Measurements from ENCODE around the gene DNAAF1.
"Not testable (repeated sequence)": the region's sequence is repeated elsewhere in the genome, so short reads cannot be mapped to it uniquely, and the experiment has no call there.

Gene DNAAF1

DNA sequence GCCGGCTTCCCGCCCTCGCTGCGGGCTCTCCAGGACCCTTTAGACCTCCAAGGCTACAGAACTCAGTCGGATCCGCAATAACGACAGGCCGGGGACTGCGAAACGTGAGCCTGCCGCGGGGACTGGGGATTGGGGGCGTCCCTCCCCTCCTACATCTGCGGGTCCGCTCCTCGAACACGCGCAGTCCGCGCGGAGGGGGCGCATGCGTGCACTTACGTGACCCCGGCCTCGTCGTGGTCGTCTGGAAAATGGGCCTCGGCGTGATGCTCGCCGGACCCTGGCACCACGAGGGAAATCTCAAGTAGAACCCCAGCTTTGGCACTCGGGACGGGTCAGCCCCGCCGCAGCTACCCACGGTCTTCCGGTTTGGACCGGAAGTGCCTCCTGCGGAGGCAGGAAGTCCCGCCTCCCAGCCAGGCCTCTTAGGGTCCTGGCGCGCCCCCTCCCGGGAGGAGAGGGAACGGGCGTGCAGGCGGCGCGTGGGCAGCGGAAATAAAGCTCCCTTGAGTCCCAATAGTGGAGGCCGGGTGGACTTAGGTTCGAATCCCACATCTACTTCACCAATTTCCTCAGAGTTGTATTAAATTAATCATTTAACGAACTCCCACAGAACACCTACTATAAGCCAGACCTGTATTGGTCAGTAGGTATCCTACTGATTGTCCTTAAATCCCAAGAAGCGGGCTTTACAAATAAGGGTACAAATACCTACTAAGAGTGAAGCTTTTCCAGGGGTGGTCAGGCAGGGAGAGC is 41.8 kb downstream of the DNAAF1 start, which contains the start of gene TAF1C:
TSS of gene TAF1C (minus strand) at position 373 of the 753 bp plus-strand sequence. CDS start 2,069 bp downstream, outside the sequence.
- DNase-seq: peak; percentile 63 to 91

GRCh38 chr16:84190731-84191388 is 45.8 kb downstream of the DNAAF1 start, which contains the start of gene ADAD2:
TSS of gene ADAD2 (plus strand) at chr16:84191157. CDS start at chr16:84191231, 74 bp downstream.
- DNase-seq: no peak

GRCh38 chr16:84191466-84191865 is 46.4 kb downstream of the DNAAF1 start:
- no peak for DNase-seq

GRCh38 chr16:84193480-84193879 is 48.4 kb downstream of the DNAAF1 start:
- no peak for DNase-seq

DNA sequence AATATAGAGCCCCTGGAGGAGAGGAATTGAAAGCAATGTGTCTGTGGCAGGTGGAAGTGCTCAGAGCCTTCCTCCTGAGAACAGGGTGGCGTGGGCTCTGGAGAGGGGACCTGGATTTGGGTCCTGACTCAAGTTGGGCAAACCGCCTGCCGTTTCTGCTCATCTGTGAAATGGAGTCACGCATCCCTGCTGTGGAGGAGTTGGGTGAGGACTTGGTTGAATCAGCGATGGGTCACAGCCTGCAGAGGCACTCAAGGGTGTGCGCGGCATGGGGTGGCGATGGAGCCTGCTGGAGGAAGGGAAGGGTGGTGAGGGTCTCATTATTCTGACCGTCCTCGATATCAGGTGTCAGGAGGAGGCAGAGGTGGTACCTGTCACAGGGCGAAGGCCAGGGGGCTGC is 48.9 kb downstream of the DNAAF1 start:
- no peak for DNase-seq

DNA sequence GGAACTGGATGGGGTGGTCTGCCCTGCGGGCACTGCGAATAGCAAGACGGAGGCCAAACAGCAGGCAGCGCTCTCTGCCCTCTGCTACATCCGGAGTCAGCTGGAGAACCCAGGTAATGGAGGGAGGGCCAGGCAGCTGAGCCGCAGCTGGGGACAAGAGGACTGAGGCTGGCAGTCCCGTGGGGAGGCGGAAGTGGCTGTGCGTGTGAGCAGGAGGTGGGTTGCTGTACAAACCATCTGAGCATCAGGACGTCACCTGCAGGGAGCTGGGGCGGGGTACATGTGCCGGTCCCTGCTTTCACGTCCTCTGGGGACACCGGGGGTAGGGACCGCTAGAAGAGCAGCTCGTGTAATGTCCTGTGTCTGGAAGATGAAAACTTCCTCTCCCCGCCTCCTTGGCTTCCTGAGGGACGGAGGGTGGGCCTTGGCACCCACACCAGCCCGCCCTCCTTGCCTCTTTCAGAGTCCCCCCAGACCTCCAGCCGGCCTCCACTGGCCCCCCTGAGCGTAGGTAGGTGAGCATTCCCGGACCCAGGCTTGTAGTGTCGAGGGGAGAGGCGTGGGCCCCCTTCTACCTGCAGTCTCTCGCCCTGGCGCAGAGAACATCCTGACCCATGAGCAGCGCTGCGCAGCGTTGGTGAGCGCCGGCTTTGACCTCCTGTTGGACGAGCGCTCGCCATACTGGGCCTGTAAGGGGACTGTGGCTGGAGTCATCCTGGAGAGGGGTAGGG is 49.5 kb downstream of the DNAAF1 start:
- peak in 1 of 2 experiments; percentile 20 for DNase-seq

GRCh38 chr16:84195201-84196093 is 50.3 kb downstream of the DNAAF1 start:
- no peak for DNase-seq

GRCh38 chr16:84196101-84196500 is 51.0 kb downstream of the DNAAF1 start:
- no peak for DNase-seq

DNA sequence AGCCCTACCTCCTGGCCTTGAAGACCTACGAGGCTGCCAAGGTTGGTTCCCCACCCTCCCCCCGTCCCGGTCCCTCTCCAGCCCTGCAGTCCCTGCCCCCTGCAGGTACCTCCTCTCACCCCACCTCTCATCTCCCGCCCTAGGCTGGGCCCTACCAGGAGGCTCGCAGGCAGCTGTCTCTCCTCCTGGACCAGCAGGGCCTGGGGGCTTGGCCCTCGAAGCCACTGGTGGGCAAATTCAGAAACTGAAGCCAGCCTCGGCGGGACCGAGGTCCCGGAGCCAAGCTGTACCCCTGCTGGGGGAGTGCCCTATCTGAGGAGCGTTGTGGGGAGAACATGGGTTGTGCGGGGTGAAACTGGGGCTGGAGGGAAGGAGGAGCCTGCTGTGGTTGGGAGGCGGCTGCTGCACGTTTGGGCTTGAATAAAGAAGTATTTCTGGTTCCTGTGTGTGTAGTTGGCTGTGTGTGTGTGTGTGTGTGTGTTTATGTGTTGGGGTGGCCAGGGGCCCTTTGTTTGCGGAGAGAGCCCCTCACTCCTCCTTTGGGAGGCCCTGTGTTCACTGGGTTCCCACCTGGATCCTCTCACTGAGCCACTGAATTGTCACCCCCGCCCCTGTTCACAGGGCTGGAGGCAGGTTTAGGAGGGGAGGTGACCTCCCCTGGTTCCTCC is 51.8 kb downstream of the DNAAF1 start:
- DNase-seq: no peak

DNA sequence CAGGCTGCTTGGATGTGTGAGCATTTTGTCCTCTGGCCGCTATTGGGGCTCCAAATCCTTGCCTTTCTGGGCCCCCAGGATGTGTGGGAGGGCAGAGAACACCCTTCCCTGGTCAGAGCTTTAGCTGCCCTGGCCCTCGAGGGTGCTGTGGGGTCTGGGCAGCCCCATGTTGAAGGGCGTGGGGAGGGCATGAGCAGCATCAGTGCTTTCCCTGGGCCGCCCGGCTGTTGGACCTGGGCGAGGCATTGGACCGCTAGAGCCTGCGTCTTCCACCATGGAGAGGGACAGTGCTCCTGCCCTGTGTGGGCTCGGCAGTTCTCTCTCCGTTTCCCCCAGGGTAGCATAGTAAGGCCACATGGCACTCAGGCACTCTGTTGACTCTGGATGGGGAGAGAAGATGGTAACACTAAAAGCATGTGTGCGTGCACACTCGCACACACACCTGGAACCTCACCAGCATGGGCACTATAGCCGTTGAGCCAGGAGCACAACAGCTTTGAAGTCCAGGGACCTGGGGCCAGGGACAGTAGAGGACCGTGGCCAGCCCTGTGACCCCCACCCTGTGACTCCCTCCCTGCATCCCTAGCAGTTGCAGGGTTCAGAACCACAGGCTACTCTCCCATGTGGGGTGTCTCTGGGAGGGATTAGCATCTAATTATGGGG is 52.5 kb downstream of the DNAAF1 start:
- no peak for DNase-seq

- no peak for DNase-seq
Observed at GRCh38 chr16:84198401-84198800, 53.3 kb downstream of the DNAAF1 start.

DNA sequence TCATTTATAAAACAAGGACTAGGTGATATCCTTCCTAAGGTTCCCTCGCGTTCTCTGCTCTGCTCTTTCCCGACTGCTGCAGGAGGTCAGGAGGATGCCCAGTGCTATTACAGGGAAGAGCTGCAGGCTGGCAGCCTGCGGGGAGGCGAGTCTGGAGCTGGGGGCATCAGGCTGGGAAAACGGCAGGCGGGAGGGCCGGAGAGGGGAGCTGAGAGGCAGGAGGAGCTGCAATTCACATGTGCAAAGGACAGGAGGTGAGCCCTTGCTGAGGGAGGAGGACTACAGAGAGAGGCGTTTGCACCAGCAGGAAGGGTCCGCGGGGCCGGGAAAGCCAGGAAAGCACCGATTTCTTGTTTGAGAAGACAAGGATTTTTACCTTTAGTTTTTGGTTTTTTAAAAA is 54.0 kb downstream of the DNAAF1 start:
- no peak for DNase-seq

DNA sequence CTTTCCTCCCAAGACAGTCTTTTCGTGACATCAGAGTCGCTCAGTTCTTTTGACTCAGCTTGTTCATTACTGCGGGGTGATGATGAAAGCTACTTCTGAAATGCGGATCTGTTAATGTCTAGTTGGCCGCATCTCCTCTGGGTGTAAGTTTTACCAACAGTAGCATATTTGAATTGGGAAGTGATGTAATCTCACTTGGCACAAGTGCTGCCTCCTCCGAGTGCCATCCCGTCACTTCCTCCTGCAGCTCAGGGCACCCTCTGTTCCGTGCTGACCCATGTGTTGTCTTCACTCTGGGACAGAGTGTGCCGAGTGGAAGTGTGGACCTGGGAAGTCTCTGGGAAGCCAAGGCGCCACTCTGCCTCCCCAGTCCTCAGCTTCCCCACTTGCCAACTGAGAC is 54.8 kb downstream of the DNAAF1 start:
- DNase-seq: no peak

DNA sequence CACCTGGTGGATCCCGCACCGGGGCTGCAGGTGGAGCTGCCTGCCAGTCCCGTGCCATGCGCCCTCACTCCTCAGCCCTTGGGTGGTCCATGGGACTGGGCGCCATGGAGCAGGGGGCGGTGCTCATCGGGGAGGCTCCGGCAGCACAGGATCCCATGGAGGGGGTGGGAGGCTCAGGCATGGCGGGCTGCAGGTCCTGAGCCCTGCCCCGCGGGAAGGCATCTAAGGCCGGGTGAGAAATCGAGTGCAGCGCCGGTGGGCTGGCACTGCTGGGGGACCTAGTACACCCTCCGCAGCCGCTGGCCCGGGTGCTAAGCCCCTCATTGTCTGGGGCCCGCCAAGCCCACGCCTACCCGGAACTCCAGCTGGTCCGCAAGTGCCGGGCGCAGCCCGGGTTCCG is 59.4 kb downstream of the DNAAF1 start:
- DNase-seq: not testable (repeated sequence)

GRCh38 chr16:84205123-84205522 is 60.0 kb downstream of the DNAAF1 start:
- not testable (repeated sequence) for DNase-seq

GRCh38 chr16:84205976-84206691 is 61.0 kb downstream of the DNAAF1 start:
- DNase-seq: no peak

GRCh38 chr16:84207251-84207650 is 62.1 kb downstream of the DNAAF1 start:
- no peak for DNase-seq

DNA sequence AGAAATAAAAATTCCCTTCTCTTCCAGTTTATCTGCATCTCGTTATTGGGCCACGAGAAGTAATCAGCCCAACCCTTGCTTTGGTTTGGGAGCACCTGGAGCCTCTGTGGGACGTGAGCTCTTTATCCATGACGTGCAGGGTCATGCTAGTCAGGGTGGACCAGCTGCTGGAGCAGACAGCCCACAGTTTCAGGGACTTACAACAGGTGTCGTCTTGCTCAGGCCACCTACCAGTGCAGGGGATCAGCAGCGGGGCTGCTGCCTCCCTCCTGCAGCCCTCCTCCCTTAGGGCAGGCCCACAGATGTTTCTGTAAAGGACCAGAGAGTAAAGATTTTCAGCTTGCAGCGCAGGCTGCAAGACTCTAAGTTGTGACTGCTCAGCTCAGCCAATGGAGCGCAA is 62.8 kb downstream of the DNAAF1 start:
- no peak for DNase-seq

- DNase-seq: no peak
Observed at GRCh38 chr16:84209989-84210388, 64.9 kb downstream of the DNAAF1 start.

GRCh38 chr16:84212154-84212553 is 67.0 kb downstream of the DNAAF1 start:
- DNase-seq: no peak

- DNase-seq: no peak
Observed at GRCh38 chr16:84212631-84213030, 67.5 kb downstream of the DNAAF1 start.
